ENCODE results near the gene EIF2AK3. TPM values are rescaled to one million over a fixed set of nuclear protein-coding genes. Genes with fewer than 3 reads are reported as not detected.
"Not testable (repeated sequence)": the region's sequence is repeated elsewhere in the genome, so short reads cannot be mapped to it uniquely, and the experiment has no call there.

EIF2AK3 gene
- total RNA-seq, 8 experiments from 2014 or later: 17.7 to 39.8 (median 25.0) TPM

DNA sequence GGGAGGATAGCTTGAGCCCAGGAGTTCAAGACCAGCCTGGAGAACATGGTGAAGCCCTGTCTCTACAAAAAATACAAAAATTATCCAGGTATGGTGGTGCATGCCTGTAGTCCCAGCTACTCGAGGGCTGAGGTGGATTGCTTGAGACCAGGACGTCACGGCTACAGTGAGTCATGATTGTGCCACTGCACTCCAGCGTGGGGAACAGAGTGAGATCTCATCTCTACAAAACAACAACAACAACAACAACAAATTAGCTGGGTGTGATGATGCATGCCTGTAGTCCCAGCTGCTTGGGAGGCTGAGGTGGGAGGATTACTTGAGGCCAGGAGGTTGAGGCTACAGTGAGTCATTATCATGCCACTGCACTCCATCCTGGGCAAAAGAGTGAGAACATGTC, 81.0 kb downstream of the EIF2AK3 start:
- H3K27ac ChIP-seq; H3K4me3 ChIP-seq; in situ Hi-C loops (cut with MboI; ENCODE audit: low pct_unique_long_range_greater_than_20kb in 2 of 9, low sequenced_read_pairs in 9 of 9, unreplicated experiment in 9 of 9); ATAC-seq (replicated peaks in 6 of 8); H3K4me1 ChIP-seq (replicated peaks in 1 of 2): not testable (repeated sequence)
- WGBS, 10 experiments: 40 to 100% (median 85%) methylated on average over 1 to 4 of the region's 4 CpGs; no CpG with 5 or more reads in 3 of the 10 experiments

DNA sequence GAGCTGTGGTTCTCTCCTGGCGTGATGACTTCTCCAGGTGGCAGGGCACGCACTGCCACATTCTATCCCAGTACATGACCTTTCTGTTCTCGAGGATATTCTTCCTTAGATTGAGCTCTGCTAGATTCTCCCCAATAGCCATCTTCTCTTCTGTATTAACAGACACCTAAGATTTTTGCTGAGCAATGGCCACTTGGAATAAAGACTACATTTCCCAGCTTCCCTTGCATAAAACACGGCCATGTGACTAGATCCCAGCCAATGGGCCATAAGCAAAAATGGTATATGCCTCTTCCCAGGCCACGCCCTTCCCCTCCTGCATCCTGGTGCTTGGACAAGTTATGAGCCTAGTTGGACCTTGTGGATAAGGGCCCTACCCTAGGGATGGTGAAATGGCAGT, 82.1 kb downstream of the EIF2AK3 start:
- no peaks in the 10 kb centered on the region for H3K4me1 ChIP-seq (replicated peaks in 1 of 2)
- peak in 2 of 8 experiments; percentile 22 to 73 for ATAC-seq (replicated peaks in 6 of 8)
- H3K27ac ChIP-seq: no peak overlapping the region
- WGBS, 10 experiments: 0 to 96% (median 75%) methylated on average over 1 to 3 of the region's 5 CpGs; no CpG with 5 or more reads in 2 of the 10 experiments
- in situ Hi-C loops (cut with MboI; ENCODE audit: low pct_unique_long_range_greater_than_20kb in 2 of 9, low sequenced_read_pairs in 9 of 9, unreplicated experiment in 9 of 9): no loop called here
- no peak overlapping the region for H3K4me3 ChIP-seq

- 29 to 91% (median 73%) methylated on average over 1 to 6 of the region's 6 CpGs; no CpG with 5 or more reads in 1 of the 10 experiments for WGBS, 10 experiments
Measured at GRCh38 chr2:88543541-88544057, 83.7 kb downstream of the EIF2AK3 start.

DNA sequence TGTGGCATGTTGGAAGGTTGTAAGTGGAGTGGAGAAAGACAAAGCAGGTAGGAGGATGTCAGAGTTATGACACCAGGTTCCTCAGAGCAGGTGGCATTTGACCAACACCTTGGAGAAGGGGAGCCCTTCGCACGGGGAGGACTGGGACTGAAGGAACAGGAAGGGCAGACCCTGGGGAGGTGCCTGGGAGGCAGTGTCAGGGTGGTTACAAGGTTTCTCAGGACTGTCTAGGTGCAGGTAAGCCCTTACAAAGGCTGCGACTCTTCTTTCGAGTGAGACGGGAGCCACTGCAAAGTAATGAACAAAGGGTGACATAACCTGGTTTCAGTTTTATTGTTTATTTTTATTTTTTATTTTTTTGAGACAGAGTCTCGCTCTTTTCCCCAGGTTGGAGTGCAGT, 84.6 kb downstream of the EIF2AK3 start:
- Histone ChIP-seq H3K27ac (no peak overlapping the region), H3K4me1 (replicated peaks in 1 of 2) (no peaks in the 10 kb centered on the region), H3K4me3 (no peak overlapping the region)
- WGBS, 10 experiments: 33 to 93% (median 80%) methylated on average over 1 to 6 of the region's 6 CpGs; no CpG with 5 or more reads in 2 of the 10 experiments
- in situ Hi-C loops (cut with MboI; ENCODE audit: low pct_unique_long_range_greater_than_20kb in 2 of 9, low sequenced_read_pairs in 9 of 9, unreplicated experiment in 9 of 9): no loop called here
- no peak for ATAC-seq (replicated peaks in 6 of 8)

More at GRCh38 chr2:88543541-88544057, 83.7 kb downstream of the EIF2AK3 start:
- ATAC-seq (replicated peaks in 6 of 8): no peak
- no peaks in the 10 kb centered on the region for H3K4me1 ChIP-seq (replicated peaks in 1 of 2)
- H3K4me3 ChIP-seq: no peak overlapping the region
- in situ Hi-C loops (cut with MboI; ENCODE audit: low pct_unique_long_range_greater_than_20kb in 2 of 9, low sequenced_read_pairs in 9 of 9, unreplicated experiment in 9 of 9): no loop called here
- no peak overlapping the region for H3K27ac ChIP-seq

DNA sequence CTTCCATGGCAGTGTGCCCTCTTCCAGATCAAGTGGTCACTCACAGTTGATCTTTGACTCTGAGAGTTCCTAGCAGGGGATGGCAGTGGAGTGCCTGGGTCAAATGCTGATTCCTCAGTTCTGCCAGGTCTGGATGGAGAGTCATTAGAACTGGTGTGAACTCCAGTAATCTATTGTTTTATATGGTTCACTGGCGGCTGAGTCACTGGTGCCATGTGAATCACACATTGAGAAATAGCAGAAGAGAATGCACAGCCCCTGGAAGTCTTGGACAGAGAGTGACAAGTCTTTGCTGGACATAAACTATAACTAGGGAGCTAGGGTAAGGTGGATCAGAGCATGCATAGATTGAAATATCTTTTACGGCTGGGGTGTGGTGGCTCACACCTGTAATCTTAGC, 86.9 kb downstream of the EIF2AK3 start:
- WGBS, 10 experiments: 61 to 100% (median 86%) methylated on average over 1 to 2 of the region's 2 CpGs; no CpG with 5 or more reads in 4 of the 10 experiments
- H3K4me1 ChIP-seq (replicated peaks in 1 of 2): no peaks in the 10 kb centered on the region
- H3K27ac ChIP-seq: no peak overlapping the region
- no peak overlapping the region for H3K4me3 ChIP-seq
- ATAC-seq (replicated peaks in 6 of 8): peak in 2 of 8 experiments; percentile 51 to 78
- in situ Hi-C loops (cut with MboI; ENCODE audit: low pct_unique_long_range_greater_than_20kb in 2 of 9, low sequenced_read_pairs in 9 of 9, unreplicated experiment in 9 of 9): no loop called here

DNA sequence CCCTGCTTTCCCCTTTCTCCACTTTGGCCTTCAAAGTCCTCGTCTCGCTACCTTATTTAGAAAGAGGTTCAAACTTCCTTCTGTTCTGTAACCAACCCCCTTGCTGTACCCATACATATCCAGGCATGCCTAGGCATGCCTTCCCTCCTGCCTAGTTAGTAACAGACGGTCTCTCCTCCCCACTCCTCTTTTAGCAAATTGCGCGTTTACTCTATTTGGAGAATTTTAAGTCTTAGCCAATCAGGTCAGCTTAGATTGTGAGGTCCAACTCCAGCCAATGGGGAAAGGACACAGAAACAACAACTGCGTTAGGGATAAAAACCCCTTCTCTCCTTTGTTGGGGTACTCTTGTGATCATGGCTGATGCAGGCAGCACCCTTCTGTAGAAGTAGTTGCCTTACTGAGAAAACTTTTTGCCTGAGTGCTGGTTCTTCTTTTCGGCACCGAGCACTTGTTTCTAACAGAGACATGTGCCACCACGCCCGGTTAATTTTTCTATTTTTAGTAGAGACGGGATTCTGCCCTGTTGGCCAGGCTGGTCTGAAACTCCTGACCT, 88.8 kb downstream of the EIF2AK3 start:
- in situ Hi-C loops (cut with MboI; ENCODE audit: low pct_unique_long_range_greater_than_20kb in 2 of 9, low sequenced_read_pairs in 9 of 9, unreplicated experiment in 9 of 9): no loop called here
- Histone ChIP-seq H3K4me3 (no peak overlapping the region), H3K27ac (no peak overlapping the region), H3K4me1 (replicated peaks in 1 of 2) (no peaks in the 10 kb centered on the region)
- 63 to 100% (median 89%) methylated on average over 2 to 8 of the region's 11 CpGs; no CpG with 5 or more reads in 1 of the 10 experiments for WGBS, 10 experiments
- no peak for ATAC-seq (replicated peaks in 6 of 8)

GRCh38 chr2:88537640-88538039, 89.6 kb downstream of the EIF2AK3 start:
- H3K4me3 ChIP-seq: no peak overlapping the region
- WGBS, 10 experiments: 20 to 100% (median 47%) methylated on average over 1 to 4 of the region's 6 CpGs; no CpG with 5 or more reads in 5 of the 10 experiments
- H3K4me1 ChIP-seq (replicated peaks in 1 of 2): no peaks in the 10 kb centered on the region
- ATAC-seq (replicated peaks in 6 of 8): no peak
- no peak overlapping the region for H3K27ac ChIP-seq
- in situ Hi-C loops (cut with MboI; ENCODE audit: low pct_unique_long_range_greater_than_20kb in 2 of 9, low sequenced_read_pairs in 9 of 9, unreplicated experiment in 9 of 9): no loop called here

- in situ Hi-C loops (cut with MboI; ENCODE audit: low pct_unique_long_range_greater_than_20kb in 2 of 9, low sequenced_read_pairs in 9 of 9, unreplicated experiment in 9 of 9): no loop called here
- ATAC-seq (replicated peaks in 6 of 8): no peak
- Histone ChIP-seq H3K27ac (no peak overlapping the region), H3K4me3 (no peak overlapping the region), H3K4me1 (replicated peaks in 1 of 2) (no peaks in the 10 kb centered on the region)
- WGBS, 10 experiments: 40 to 100% (median 89%) methylated on average over 1 to 4 of the region's 4 CpGs; no CpG with 5 or more reads in 2 of the 10 experiments
Measured at GRCh38 chr2:88530081-88530480, 97.2 kb downstream of the EIF2AK3 start.

GRCh38 chr2:88521445-88522073, 105.7 kb downstream of the EIF2AK3 start:
- in situ Hi-C loops (cut with MboI; ENCODE audit: low pct_unique_long_range_greater_than_20kb in 2 of 9, low sequenced_read_pairs in 9 of 9, unreplicated experiment in 9 of 9): loop anchor here in 1 of 9 experiments (25.0 kb wide), 1 partner anchor 309 kb away; no protein-coding TSS in a partner anchor
- H3K27ac ChIP-seq: no peak overlapping the region

GRCh38 chr2:88517759-88518201, 109.5 kb downstream of the EIF2AK3 start:
- H3K4me1 ChIP-seq (replicated peaks in 1 of 2): no peaks in the 10 kb centered on the region
- ATAC-seq (replicated peaks in 6 of 8): peak in 3 of 8 experiments; percentile 60 to 77 (median 66)
- 0 to 55% (median 14%) methylated on average over 2 to 5 of the region's 6 CpGs; no CpG with 5 or more reads in 2 of the 10 experiments for WGBS, 10 experiments
- in situ Hi-C loops (cut with MboI; ENCODE audit: low pct_unique_long_range_greater_than_20kb in 2 of 9, low sequenced_read_pairs in 9 of 9, unreplicated experiment in 9 of 9): loop anchor here in 1 of 9 experiments (25.0 kb wide), 1 partner anchor 305 kb away; no protein-coding TSS in a partner anchor
- no peak overlapping the region for H3K4me3 ChIP-seq
- no peak overlapping the region for H3K27ac ChIP-seq

More at GRCh38 chr2:88521445-88522073, 105.7 kb downstream of the EIF2AK3 start:
- 0 to 100% (median 70%) methylated on average over 1 to 2 of the region's 2 CpGs; no CpG with 5 or more reads in 5 of the 10 experiments for WGBS, 10 experiments
- peak in 3 of 8 experiments; percentile 72 to 91 (median 87) for ATAC-seq (replicated peaks in 6 of 8)
- Histone ChIP-seq H3K4me1 (replicated peaks in 1 of 2) (no peaks in the 10 kb centered on the region), H3K4me3 (no peak overlapping the region)

Other genes with a start within 250 kb of the EIF2AK3 start
- under 1 TPM in 6 of 8 experiments, not detected in 2; 0.17 to 0.86 (median 0.23) TPM for gene FOXI3, start 174.8 kb downstream of the EIF2AK3 start, total RNA-seq
- gene RPIA, start 64.2 kb upstream of the EIF2AK3 start, total RNA-seq: 10 to 100 TPM in 3 of 8 experiments, 1 to 10 TPM in 5; 6.1 to 17.1 (median 8.5) TPM